Liver (tissue), 9 donors: Measurements from ENCODE around the gene GPRC5D. TPM values are rescaled to one million over a fixed set of nuclear protein-coding genes. Genes with fewer than 3 reads are reported as not detected.

ENCODE experiments used
- DNase-seq: peaks from one replicate; pipeline ENCODE4 v3.0.0-alpha.2; 2017; ENCODE audit warnings: low spot score
- H3K27ac ChIP-seq, 2 donors: one replicate each; pipeline ENCODE4 v1.7.0; 2013; ENCODE audit warnings: inconsistent platforms in 2 of 2, low read length in 2 of 2, control low read depth in 1 of 2, low read depth in 1 of 2, mild to moderate bottlenecking in 1 of 2
- H3K27me3 ChIP-seq, 4 donors: one replicate each; pipeline versions ENCODE4 v1.6.1 to v1.7.0; 2013; ENCODE audit warnings: low read length in 3 of 4, inconsistent platforms in 1 of 4, mild to moderate bottlenecking in 1 of 4, moderate library complexity in 1 of 4; ENCODE audit not compliant: control insufficient read depth in 4 of 4, insufficient read depth in 4 of 4
- H3K36me3 ChIP-seq, 4 donors: one replicate each; pipeline versions ENCODE4 v1.6.1 to v1.7.0; 2013; ENCODE audit warnings: low read length in 3 of 4, mild to moderate bottlenecking in 3 of 4, low read depth in 1 of 4, moderate library complexity in 1 of 4; ENCODE audit not compliant: control insufficient read depth in 4 of 4, insufficient read depth in 3 of 4
- H3K4me1 ChIP-seq, 4 donors: one replicate each; pipeline versions ENCODE4 v1.6.1 to v1.7.0; 2013; ENCODE audit warnings: low read length in 3 of 4, mild to moderate bottlenecking in 3 of 4, moderate library complexity in 1 of 4; ENCODE audit not compliant: control insufficient read depth in 4 of 4, insufficient read depth in 4 of 4
- H3K4me3 ChIP-seq, 3 donors: one replicate each; pipeline versions ENCODE4 v1.6.1 to v1.7.0; 2013; ENCODE audit warnings: low read length in 3 of 3, control low read depth in 1 of 3, low read depth in 1 of 3, mild to moderate bottlenecking in 1 of 3
- H3K9ac ChIP-seq, 2 donors: one replicate each; pipeline ENCODE4 v1.7.0; 2013; ENCODE audit warnings: low read length in 2 of 2, mild to moderate bottlenecking in 2 of 2, moderate library complexity in 2 of 2, control low read depth in 1 of 2, low read depth in 1 of 2
- H3K9me3 ChIP-seq, 4 donors: one replicate each; pipeline versions ENCODE4 v1.6.1 to v1.7.0; 2013; ENCODE audit warnings: low read length in 3 of 4; ENCODE audit not compliant: control insufficient read depth in 4 of 4
- CTCF ChIP-seq: fragments of 150-350 bp; IDR thresholded peaks from 2 replicates; pipeline ENCODE4 v1.5.1; 2017; ENCODE audit warnings: improper control_type of control experiment, low read depth, low read length; ENCODE audit not compliant: missing input control
- EGR1 ChIP-seq, 2 donors: IDR thresholded peaks; 2 replicates each; pipeline ENCODE4 v1.6.1; 2016 to 2018; ENCODE audit warnings: antibody characterized with exemption in 2 of 2, low read depth in 2 of 2
- FOXA1 ChIP-seq: IDR thresholded peaks from 2 replicates; pipeline ENCODE4 v1.6.1; 2016; ENCODE audit warnings: antibody characterized with exemption
- FOXA2 ChIP-seq: IDR thresholded peaks from 2 replicates; pipeline ENCODE4 v1.6.1; 2016; ENCODE audit warnings: antibody characterized with exemption
- GABPA ChIP-seq, 2 donors: IDR thresholded peaks in 1 of 2; conservative IDR thresholded peaks in 1 of 2; 2 replicates each; pipeline ENCODE4 v1.6.1; 2016; ENCODE audit warnings: antibody characterized with exemption in 2 of 2, mild to moderate bottlenecking in 1 of 2, moderate library complexity in 1 of 2
- HNF4A ChIP-seq, 2 donors: conservative IDR thresholded peaks; 2 replicates each; pipeline ENCODE4 v1.6.1; 2016; ENCODE audit warnings: antibody characterized with exemption in 2 of 2, mild to moderate bottlenecking in 2 of 2
- JUND ChIP-seq, 2 donors: IDR thresholded peaks; 2 replicates each; pipeline ENCODE4 v1.6.1; 2016; ENCODE audit warnings: antibody characterized with exemption in 2 of 2
- MAX ChIP-seq: IDR thresholded peaks from 2 replicates; pipeline ENCODE4 v1.6.1; 2016; ENCODE audit warnings: antibody characterized with exemption
- NR2F2 ChIP-seq: IDR thresholded peaks from 2 replicates; pipeline ENCODE4 v1.6.1; 2016; ENCODE audit warnings: antibody characterized with exemption
- REST ChIP-seq: IDR thresholded peaks from 2 replicates; pipeline ENCODE4 v1.6.1; 2016; ENCODE audit warnings: antibody characterized with exemption, mild to moderate bottlenecking
- RXRA ChIP-seq, 2 donors: IDR thresholded peaks; 2 replicates each; pipeline ENCODE4 v1.6.1; 2017 to 2018; ENCODE audit warnings: antibody characterized with exemption in 2 of 2, mild to moderate bottlenecking in 1 of 2
- SP1 ChIP-seq: IDR thresholded peaks from 2 replicates; pipeline ENCODE4 v1.6.1; 2018; ENCODE audit warnings: antibody characterized with exemption, mild to moderate bottlenecking
- TAF1 ChIP-seq: conservative IDR thresholded peaks from 2 replicates; pipeline ENCODE4 v1.6.1; 2016; ENCODE audit warnings: antibody characterized with exemption, mild to moderate bottlenecking
- YY1 ChIP-seq: IDR thresholded peaks from 2 replicates; pipeline ENCODE4 v1.6.1; 2016; ENCODE audit warnings: antibody characterized with exemption, mild to moderate bottlenecking
- ZBTB33 ChIP-seq: IDR thresholded peaks from 2 replicates; pipeline ENCODE4 v1.6.1; 2016; ENCODE audit warnings: antibody characterized with exemption
- whole genome bisulfite sequencing: extraction: QIAGEN DNeasy Blood & Tissue Kit; methylation state at CpG from one replicate; pipeline ENCODE4 v1.1.7; 2013; 5-methylcytosine and 5-hydroxymethylcytosine counted together
- polyA plus RNA-seq, 2 donors: library from polyadenylated mRNA; stranded (reverse) in 1 of 2; unstranded in 1 of 2; fragments of 200-250 nt in 1 of 2; fragments of >200 nt in 1 of 2; fragmentation: Nextera tagmentation in 1 of 2; extraction: Ambion mirVana in 1 of 2; gene quantifications; one replicate each; pipeline versions ENCODE4 v1.2.1 to v1.2.3, GENCODE V29; 2013 to 2015
- total RNA-seq, 2 donors: library from RNA; depleted of rRNA; stranded (reverse); fragments of >200 nt; gene quantifications; one replicate each; pipeline ENCODE4 v1.2.3, GENCODE V29; 2014
- donor health status: healthy.
- donor health status: healthy.
- donor health status: healthy.
- donor health status: healthy.
- donor health status: healthy.

Gene GPRC5D
- total and polyA plus RNA-seq, 4 donors = 0.13 to 0.17 TPM; not detected in 2

- Histone ChIP-seq H3K4me1 (no peaks in the 10 kb centered on the region), H3K9ac (no peak overlapping the region), H3K27ac (no peak overlapping the region), H3K27me3 (no peaks in the 10 kb centered on the region), H3K9me3 (no peaks in the 10 kb centered on the region), H3K36me3 (no peaks in the 10 kb centered on the region), H3K4me3 (no peak overlapping the region)
- WGBS = 93% methylated on average over 6 of the region's 6 CpGs
- TF ChIP-seq SP1 = no peak
- TF ChIP-seq FOXA2 = no peak
- TF ChIP-seq HNF4A (conservative IDR thresholded peaks at IDR 0.05) = no peak
- no peak for DNase-seq
These were observed 22.3 kb downstream of the GPRC5D start for GRCh38 chr12:12929696-12930095.

- peak; percentile 86 for DNase-seq
- WGBS = 27% methylated on average over 27 of the region's 27 CpGs
- peak overlapping the region; percentile 30 to 60 for H3K27ac ChIP-seq
- H3K27me3 ChIP-seq = no peaks in the 10 kb centered on the region
- no peaks in the 10 kb centered on the region for H3K4me1 ChIP-seq
- peak overlapping the region; percentile 35 to 49 (median 43) for H3K4me3 ChIP-seq
- no peaks in the 10 kb centered on the region for H3K9me3 ChIP-seq
- H3K36me3 ChIP-seq = no peaks in the 10 kb centered on the region
- TF ChIP-seq YY1 = peak; percentile 44
- peak; percentile 81 for TF ChIP-seq NR2F2
- peak; percentile 72 for TF ChIP-seq MAX
- no peak for TF ChIP-seq EGR1 (IDR thresholded peaks at IDR 0.05; ENCODE audit: low read depth in 2 of 2)
- peak; percentile 91 for TF ChIP-seq TAF1
- TF ChIP-seq CTCF = no peak
- peak; percentile 23 for TF ChIP-seq SP1
- no peak for TF ChIP-seq GABPA (IDR thresholded peaks at IDR 0.05 in 1 of 2, conservative IDR thresholded peaks at IDR 0.05 in 1 of 2)
- TF ChIP-seq RXRA (IDR thresholded peaks at IDR 0.05) = peak; percentile 35 to 44
- peak; percentile 4 for TF ChIP-seq FOXA1
- peak; percentile 85 for TF ChIP-seq REST
- peak; percentile 89 for TF ChIP-seq ZBTB33
- TF ChIP-seq HNF4A (conservative IDR thresholded peaks at IDR 0.05) = peak; percentile 52 to 57
- peak; percentile 45 for TF ChIP-seq FOXA2
- TF ChIP-seq JUND (IDR thresholded peaks at IDR 0.05) = no peak
- peak overlapping the region; percentile 2 to 78 for H3K9ac ChIP-seq
These were observed 24.5 kb downstream of the GPRC5D start for GRCh38 chr12:12927211-12928079.
